Mucosa of stomach (tissue), 1 donor: ENCODE measurements around the gene OPRL1.
"Not testable (repeated sequence)": the region's sequence is repeated elsewhere in the genome, so short reads cannot be mapped to it uniquely, and the experiment has no call there.

ENCODE experiments used
- H3K27me3 ChIP-seq: one replicate; pipeline ENCODE4 v1.7.0; 2013; ENCODE audit warnings: mild to moderate bottlenecking, low read length; ENCODE audit not compliant: control insufficient read depth, insufficient read depth
- H3K36me3 ChIP-seq: one replicate; pipeline ENCODE4 v1.7.0; 2013; ENCODE audit warnings: low read length; ENCODE audit not compliant: control insufficient read depth, insufficient read depth
- H3K4me1 ChIP-seq: one replicate; pipeline ENCODE4 v1.7.0; 2013; ENCODE audit warnings: mild to moderate bottlenecking, low read length; ENCODE audit not compliant: control insufficient read depth, insufficient read depth
- H3K4me3 ChIP-seq: one replicate; pipeline ENCODE4 v1.7.0; 2013; ENCODE audit warnings: low read length
- H3K9ac ChIP-seq: one replicate; pipeline ENCODE4 v1.7.0; 2013; ENCODE audit warnings: mild to moderate bottlenecking, low read length, moderate library complexity
- H3K9me3 ChIP-seq: one replicate; pipeline ENCODE4 v1.7.0; 2013; ENCODE audit warnings: mild to moderate bottlenecking, low read length, moderate library complexity; ENCODE audit not compliant: control insufficient read depth
- donor health status: Pancreatic carcinoma.

The OPRL1 gene

DNA sequence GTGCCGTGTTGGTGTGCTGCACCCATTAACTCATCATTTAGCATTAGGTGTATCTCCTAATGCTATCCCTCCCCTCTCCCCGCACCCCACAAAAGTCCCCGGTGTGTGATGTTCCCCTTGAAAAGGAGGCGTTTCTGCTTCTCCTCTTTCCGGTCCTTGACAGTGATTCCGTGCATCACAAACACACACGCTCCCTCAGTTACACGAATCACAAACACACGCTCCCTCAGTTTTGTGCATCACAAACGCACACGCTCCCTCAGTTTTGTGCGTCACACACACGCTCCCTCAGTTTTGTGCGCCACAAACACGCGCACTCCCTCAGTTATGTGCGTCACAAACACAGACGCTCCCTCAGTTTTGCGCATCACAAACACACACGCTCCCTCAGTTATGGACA is 54.9 kb downstream of the OPRL1 start:
- not testable (repeated sequence) for H3K9ac ChIP-seq, H3K4me3 ChIP-seq, H3K27me3 ChIP-seq, H3K4me1 ChIP-seq, H3K36me3 ChIP-seq, H3K9me3 ChIP-seq

DNA sequence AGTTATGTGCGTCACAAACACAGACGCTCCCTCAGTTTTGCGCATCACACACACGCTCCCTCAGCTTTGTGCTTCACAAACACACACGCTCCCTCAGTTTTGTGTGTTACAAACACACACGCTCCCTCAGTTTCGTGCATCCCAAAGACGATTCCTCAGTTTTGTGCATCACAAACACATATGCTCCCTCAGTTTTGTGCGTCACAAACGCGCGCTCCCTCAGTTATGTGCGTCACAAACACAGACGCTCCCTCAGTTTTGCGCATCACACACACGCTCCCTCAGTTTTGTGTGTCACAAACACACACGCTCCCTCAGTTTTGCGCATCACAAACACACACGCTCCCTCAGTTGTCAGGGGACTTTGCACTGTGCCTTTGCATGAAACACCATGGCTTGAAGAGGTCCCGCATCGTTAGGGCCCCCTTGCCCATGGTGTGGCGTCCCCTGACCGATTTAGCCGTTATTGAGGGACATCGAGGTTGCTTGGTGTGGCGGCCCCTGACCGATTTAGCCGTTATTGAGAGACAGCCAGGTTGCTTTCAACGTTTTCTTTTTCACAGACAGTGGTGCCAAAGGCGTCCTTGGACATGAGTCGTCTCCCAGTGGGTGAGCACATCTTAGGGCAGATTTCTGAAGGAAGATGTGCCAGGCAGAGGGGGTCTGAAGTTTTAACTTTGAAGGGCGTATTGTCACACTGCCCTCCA is 56.3 kb downstream of the OPRL1 start:
- no peak overlapping the region for H3K4me3 ChIP-seq
- H3K36me3 ChIP-seq: no peaks in the 10 kb centered on the region
- H3K9me3 ChIP-seq: no peaks in the 10 kb centered on the region
- no peaks in the 10 kb centered on the region for H3K4me1 ChIP-seq
- no peak overlapping the region for H3K9ac ChIP-seq
- no peaks in the 10 kb centered on the region for H3K27me3 ChIP-seq

DNA sequence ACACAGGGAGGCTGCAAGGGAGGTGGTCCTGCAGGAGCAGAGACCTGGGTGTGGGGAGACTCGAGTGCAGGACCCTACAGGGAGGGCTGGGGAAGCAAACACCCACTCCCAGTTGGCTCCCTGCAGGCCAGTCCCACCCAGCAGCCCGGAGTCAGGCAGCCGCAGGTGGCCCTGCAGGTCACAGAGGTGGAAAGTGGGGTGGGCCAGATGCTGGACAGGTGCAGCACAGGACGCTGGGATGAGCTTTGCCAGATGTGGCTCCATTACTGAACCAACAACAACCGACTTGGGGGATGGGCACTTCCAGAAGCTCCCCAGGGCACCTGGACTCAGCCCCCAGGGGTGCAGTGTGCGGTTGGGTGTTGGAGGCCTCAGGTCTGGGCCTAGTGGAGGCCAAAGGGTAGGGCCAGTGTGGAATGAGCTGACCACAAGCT is 57.7 kb downstream of the OPRL1 start:
- Histone ChIP-seq H3K4me3 (no peak overlapping the region), H3K9ac (no peak overlapping the region), H3K27me3 (no peaks in the 10 kb centered on the region), H3K36me3 (no peaks in the 10 kb centered on the region), H3K9me3 (no peaks in the 10 kb centered on the region), H3K4me1 (no peaks in the 10 kb centered on the region)

DNA sequence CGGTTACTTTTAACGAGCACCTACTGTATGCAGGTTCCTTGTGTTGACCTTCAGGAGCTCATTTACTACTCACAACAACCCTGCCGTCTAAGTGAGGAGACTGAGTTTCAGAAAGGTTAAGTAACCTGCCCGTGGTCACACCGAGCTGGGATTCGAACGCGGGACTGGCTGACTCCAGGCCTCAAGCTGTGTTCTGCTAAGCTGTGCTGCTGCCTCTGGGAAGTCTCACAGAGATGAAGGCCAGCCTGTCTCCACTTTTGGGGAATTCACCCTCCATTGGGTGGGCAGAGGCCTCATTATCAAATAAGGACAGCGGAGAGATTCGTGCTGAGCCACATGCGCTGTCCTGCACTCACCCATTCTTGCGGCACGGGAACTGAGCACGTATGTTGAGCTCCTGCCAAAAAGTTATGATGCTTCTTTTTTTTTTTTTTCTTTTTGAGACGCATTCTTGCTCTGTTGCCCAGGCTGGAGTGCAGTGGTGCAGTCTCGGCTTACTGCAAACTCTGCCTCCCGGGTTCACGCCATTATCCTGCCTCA is 58.5 kb downstream of the OPRL1 start:
- Histone ChIP-seq H3K36me3 (no peaks in the 10 kb centered on the region), H3K4me1 (no peaks in the 10 kb centered on the region), H3K4me3 (no peak overlapping the region), H3K9me3 (no peaks in the 10 kb centered on the region), H3K27me3 (no peaks in the 10 kb centered on the region), H3K9ac (no peak overlapping the region)

DNA sequence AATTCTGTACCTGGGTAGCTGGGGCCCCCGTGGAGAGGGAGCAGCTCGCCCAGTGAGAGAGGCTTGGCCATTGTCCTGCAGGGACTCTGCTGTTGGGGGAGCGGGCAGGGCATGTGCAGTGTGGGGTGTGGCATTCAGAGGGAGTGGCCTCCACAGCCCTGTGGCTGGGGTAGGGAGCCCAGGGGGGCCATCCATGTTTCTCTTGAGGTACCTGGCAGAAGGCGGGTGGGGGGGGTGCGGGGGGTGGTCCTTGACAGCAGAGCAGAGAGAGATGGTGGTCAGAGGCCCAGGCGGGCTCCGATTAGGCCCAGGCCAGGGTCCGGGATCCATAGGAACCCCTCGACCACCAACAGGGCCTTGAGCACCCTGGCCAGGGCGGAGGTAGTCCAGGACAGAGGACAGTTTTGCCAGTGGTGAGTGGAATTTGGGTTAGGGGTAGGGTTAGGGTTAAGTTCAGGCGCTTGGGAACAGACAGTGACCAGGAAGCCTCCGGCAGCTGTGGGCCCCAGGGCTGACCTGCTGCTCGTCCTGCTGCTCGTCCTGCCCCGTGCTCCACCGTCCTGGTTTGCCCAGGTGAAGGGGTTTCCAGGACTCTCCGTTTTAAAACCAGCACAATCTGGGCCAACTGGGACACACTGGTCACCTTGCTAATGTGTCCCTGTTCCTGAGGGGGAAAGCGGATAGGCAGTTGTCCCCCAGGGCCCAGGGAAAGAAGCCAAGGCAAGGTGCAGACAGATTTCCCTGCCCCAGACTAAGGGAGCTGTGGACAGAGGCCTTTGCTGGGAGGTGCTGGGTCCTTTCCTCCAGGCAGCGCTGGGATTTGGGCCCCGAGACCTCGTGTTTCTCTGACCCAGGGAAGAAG is 59.5 kb downstream of the OPRL1 start:
- no peak overlapping the region for H3K4me3 ChIP-seq
- no peaks in the 10 kb centered on the region for H3K27me3 ChIP-seq
- H3K9me3 ChIP-seq: no peaks in the 10 kb centered on the region
- H3K36me3 ChIP-seq: no peaks in the 10 kb centered on the region
- no peak overlapping the region for H3K9ac ChIP-seq
- H3K4me1 ChIP-seq: no peaks in the 10 kb centered on the region

DNA sequence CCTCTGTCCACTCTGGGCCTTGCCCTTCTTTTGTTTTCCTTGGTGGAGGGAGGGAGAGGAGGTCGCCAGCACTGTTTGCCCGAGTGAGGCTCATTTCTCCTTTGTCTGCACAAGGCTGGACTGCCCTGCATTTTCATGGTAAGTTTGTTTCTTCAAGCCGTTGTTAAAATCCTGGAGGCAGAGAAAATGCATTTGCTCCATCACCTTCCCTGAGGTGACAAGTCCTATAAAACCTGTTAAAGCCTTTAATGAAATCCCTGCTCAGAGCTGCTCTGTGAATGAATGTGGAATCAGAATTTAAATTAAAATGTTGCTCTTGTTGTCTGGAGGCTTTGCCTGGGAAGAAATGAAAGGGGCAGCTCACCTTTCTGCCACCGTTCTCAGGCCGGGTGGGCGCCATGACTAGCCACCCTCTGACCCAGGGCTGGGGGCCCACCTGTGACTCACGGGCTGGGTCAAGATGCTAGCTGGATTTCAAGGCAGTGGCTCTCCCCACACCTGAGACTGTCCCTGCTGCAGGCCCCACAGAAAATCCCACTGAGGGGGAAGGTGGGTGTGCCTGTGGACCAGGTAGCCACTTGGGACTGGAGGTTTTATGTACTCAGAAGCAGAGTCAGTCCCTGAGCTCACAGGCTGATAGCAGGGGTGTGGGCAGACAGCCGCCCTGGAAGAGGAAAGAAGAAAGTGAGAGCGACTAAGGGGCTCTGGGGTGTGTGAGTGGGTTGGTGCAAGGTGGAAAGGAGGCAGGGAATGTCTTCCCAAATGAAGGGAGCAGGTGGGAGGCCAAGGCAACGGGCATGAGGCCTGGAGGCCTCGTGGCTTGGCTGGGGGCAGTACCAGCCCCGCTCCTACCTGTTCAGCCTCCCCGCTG is 60.4 kb downstream of the OPRL1 start:
- Histone ChIP-seq H3K27me3 (no peaks in the 10 kb centered on the region), H3K36me3 (no peaks in the 10 kb centered on the region), H3K4me3 (no peak overlapping the region), H3K9ac (no peak overlapping the region), H3K4me1 (no peaks in the 10 kb centered on the region), H3K9me3 (no peaks in the 10 kb centered on the region)

DNA sequence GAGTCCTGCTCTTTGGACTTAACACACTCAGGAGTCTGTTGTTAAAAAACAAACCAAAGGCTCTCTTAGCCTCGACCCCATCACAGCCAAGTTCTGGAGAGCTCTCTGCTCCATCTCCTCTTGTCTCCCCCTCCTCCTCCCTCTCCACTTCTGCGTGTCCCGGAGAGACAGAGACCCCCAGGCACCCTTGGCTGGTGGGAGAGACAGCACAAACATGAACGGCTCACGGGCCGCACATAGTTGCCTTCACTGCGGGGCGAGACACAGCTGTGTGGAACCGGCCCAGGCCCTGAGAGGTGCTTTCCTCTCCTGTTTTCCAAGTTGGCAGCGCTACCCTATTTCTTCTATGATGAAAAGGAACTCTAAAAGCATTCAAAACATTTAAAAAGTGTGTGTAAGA is 61.1 kb downstream of the OPRL1 start:
- Histone ChIP-seq H3K4me3 (no peak overlapping the region), H3K36me3 (no peaks in the 10 kb centered on the region), H3K9me3 (no peaks in the 10 kb centered on the region), H3K4me1 (no peaks in the 10 kb centered on the region), H3K9ac (no peak overlapping the region), H3K27me3 (no peaks in the 10 kb centered on the region)

DNA sequence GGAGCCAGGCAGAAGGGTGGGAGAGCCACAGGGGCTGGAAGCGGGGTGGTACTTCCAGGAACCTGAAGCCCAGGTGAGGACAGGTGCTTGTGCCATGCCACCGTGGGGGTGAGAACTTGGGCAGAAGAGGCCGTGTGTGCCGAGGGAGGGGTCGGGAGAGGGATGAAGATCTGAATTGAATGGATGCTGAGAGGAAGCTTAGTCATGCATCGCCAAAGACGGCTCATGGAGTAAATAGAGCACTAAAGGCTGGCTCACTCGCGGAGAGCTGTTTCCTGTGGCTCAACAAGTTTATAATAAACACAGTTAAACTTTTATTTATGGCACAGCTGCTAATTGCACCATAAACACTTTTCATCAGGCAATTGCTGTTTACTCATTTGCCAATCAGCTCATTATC is 62.7 kb downstream of the OPRL1 start:
- no peaks in the 10 kb centered on the region for H3K9me3 ChIP-seq
- no peak overlapping the region for H3K9ac ChIP-seq
- H3K36me3 ChIP-seq: no peaks in the 10 kb centered on the region
- no peak overlapping the region for H3K4me3 ChIP-seq
- H3K27me3 ChIP-seq: no peaks in the 10 kb centered on the region
- no peaks in the 10 kb centered on the region for H3K4me1 ChIP-seq

DNA sequence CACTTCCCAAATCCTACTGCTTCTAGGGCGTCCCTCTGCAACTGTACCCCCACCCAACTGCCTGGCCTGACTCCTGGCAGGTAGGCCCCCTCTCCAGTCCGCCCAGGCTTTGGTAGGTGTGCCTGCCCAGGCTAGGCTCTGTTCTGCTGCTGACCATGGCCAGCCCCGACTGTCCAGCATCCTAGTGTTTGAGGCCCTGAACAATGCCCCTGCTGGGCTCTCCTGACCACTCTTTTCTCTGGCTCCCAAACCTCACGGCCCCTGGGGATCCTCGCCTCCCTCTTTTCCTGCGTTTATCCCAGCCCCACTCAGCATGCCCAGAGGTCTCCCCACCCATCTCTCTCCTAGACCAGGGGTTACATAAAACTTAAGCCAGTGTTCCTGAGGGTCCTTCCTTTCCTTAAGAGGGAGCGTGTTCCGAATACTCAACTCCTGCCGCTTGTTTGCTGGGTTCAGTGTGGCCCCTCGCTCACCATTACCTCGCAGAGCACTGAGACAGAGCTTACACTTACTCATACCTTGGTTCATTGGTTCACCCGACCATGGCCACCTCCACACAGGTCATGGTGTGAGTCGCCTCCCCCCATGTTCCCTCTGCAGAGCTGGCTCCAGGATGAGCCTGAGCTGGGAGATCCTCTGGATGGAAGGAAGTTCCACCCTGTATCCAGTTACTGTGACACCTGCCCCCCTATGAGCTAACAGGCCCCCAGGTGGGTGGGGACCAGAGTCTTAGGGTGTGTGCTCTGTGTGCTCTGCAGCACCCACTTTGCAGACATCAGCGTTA is 63.3 kb downstream of the OPRL1 start:
- Histone ChIP-seq H3K9me3 (no peaks in the 10 kb centered on the region), H3K9ac (no peak overlapping the region), H3K4me1 (no peaks in the 10 kb centered on the region), H3K36me3 (no peaks in the 10 kb centered on the region), H3K4me3 (no peak overlapping the region), H3K27me3 (no peaks in the 10 kb centered on the region)

DNA sequence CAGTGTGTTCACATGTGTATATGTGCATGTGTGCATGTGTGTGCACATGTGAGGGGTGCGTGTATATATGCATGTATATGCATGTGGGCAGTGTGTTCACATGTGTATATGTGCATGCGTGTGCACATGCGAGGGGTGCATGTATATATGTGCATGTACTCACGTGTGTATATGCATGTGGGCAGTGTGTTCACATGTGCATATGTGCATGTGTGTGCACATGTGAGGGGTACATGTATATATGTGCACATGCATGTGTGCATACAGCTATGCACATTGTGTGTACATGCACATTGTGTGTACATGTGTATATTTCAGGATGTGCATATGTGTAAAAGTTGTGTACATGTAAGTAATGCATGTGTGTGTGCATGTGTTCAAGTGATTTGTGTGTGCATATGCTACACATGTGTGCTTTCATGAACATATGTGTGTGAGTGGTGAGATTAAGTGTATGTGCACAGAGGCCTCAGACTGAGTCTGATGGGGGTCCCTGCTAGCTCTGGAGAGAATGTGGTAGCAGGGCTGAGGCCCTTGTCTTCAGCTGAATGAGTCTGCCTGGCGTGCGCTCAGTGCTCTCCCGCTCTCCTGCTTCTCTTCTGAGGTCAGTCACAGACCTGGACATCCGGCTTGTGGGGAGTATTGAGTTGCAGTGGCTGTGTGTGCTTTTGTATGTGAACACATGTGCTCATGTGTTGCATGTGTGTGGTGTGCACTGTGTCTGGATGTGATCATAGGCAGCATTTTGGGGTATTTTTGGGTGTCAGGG is 64.4 kb downstream of the OPRL1 start:
- no peaks in the 10 kb centered on the region for H3K9me3 ChIP-seq
- H3K27me3 ChIP-seq: no peaks in the 10 kb centered on the region
- no peak overlapping the region for H3K4me3 ChIP-seq
- H3K9ac ChIP-seq: no peak overlapping the region
- H3K4me1 ChIP-seq: no peaks in the 10 kb centered on the region
- H3K36me3 ChIP-seq: no peaks in the 10 kb centered on the region
